Panc1 (cell line): ENCODE data around the gene C4BPA. TPM values are rescaled to one million over a fixed set of nuclear protein-coding genes. Genes with fewer than 3 reads are reported as not detected.

Source experiments
- ATAC-seq: fragments of 200-7000 bp; cut with Tn5 transposase; 2 replicates; pipeline ENCODE4 v1.9.1; 2020; ENCODE audit warnings: mild to moderate bottlenecking, moderate library complexity
- BruUV-seq: library from RNA; stranded (reverse); fragments of 400-500 nt; replicated peaks from 2 replicates; lab custom pipeline; 2021; lab: Mats Ljungman, UMichigan
- CTCF ChIA-PET: fragments of 300-600 bp; sonication (Branson Sonifier 250); formaldehyde crosslinking; loops from one replicate; lab custom pipeline; 2022; ENCODE audit warnings: antibody characterized with exemption; lab: Charles Lee
- POLR2A ChIA-PET: fragments of 300-600 bp; sonication (Branson Sonifier 250); formaldehyde crosslinking; loops from one replicate; lab custom pipeline; 2022; ENCODE audit warnings: antibody characterized with exemption; lab: Charles Lee
- DNase-seq: peaks from one replicate; pipeline ENCODE4 v3.0.0-alpha.2; 2010; ENCODE audit warnings: low read depth, low spot score
- H3K27ac ChIP-seq: 2 replicates; pipeline ENCODE4 v1.5.1; 2011; ENCODE audit warnings: mild to moderate bottlenecking, low read length, inconsistent platforms
- H3K27me3 ChIP-seq: fragments of 200-500 bp; sonication (Bioruptor generic); 2 replicates; pipeline ENCODE4 v1.6.0; 2014; ENCODE audit warnings: low read length, inconsistent platforms; ENCODE audit not compliant: control insufficient read depth, insufficient read depth
- H3K36me3 ChIP-seq: fragments of 200-500 bp; sonication (Bioruptor generic); 2 replicates; pipeline ENCODE4 v1.5.1; 2014; ENCODE audit warnings: inconsistent platforms, mild to moderate bottlenecking, low read length, moderate library complexity; ENCODE audit not compliant: control insufficient read depth, insufficient read depth
- H3K4me1 ChIP-seq: 2 replicates; pipeline ENCODE4 v1.5.1; 2011; ENCODE audit warnings: inconsistent platforms, mild to moderate bottlenecking, low read length, moderate library complexity; ENCODE audit not compliant: control insufficient read depth, insufficient read depth
- H3K4me3 ChIP-seq, 2 experiments: 2 replicates each; pipeline ENCODE4 v1.5.1; 2011 to 2012; ENCODE audit warnings: low read depth in 2 of 2, low read length in 2 of 2, mild to moderate bottlenecking in 2 of 2, inconsistent platforms in 1 of 2, moderate library complexity in 1 of 2
- H3K9me3 ChIP-seq: fragments of 200-500 bp; sonication (Bioruptor generic); 2 replicates; pipeline ENCODE4 v1.5.1; 2014; ENCODE audit warnings: low read depth, mild to moderate bottlenecking, inconsistent platforms, low read length, moderate library complexity; ENCODE audit not compliant: control insufficient read depth, insufficient read depth
- POLR2AphosphoS5 ChIP-seq: IDR thresholded peaks from 2 replicates; pipeline ENCODE4 v1.6.1; 2012; ENCODE audit warnings: mild to moderate bottlenecking, low read depth, low read length, moderate library complexity
- SIN3A ChIP-seq: IDR thresholded peaks from 2 replicates; pipeline ENCODE4 v1.6.1; 2012; ENCODE audit warnings: low read depth, mild to moderate bottlenecking, low read length, moderate library complexity, borderline replicate concordance; ENCODE audit not compliant: insufficient read depth
- TCF7L2 ChIP-seq: IDR thresholded peaks from 2 replicates; pipeline ENCODE4 v1.6.1; 2011; ENCODE audit warnings: mild to moderate bottlenecking, low read depth, low read length, inconsistent platforms
- in situ Hi-C: cut with HindIII; loops from 2 replicates; pipeline ENCODE4 v1.10.0; 2016; ENCODE audit warnings: low sequenced_read_pairs, low pct_unique_long_range_greater_than_20kb
- intact Hi-C: fragments of 100-400 bp; cut with micrococcal nuclease; formaldehyde crosslinking; loops from one replicate; pipeline ENCODE4 v1.10.0; 2022; ENCODE audit not compliant: unreplicated experiment
- total RNA-seq: library from RNA; stranded (reverse); gene quantifications from one replicate; pipeline ENCODE4 v1.2.1, GENCODE V29; 2021; ENCODE audit not compliant: unreplicated experiment
- TF ChIP-seq, protein P1 (sequence below), 2 experiments: IDR thresholded peaks; 2 replicates each; pipeline ENCODE4 v1.6.1; 2011 to 2012; ENCODE audit warnings: low read depth in 2 of 2, control low read depth in 1 of 2, low read length in 1 of 2, mild to moderate bottlenecking in 1 of 2, moderate library complexity in 1 of 2; ENCODE audit not compliant: insufficient read depth in 1 of 2
- TF ChIP-seq, protein P2 (sequence below): fragments of 450-650 bp; IDR thresholded peaks from 2 replicates; pipeline ENCODE4 v1.5.1; 2017; ENCODE audit warnings: mild to moderate bottlenecking

C4BPA gene
- total RNA-seq, 1 experiment from 2014 or later = 0.26 TPM

GRCh38 chr1:207173396-207173795 is 69.4 kb downstream of the C4BPA start:
- Histone ChIP-seq H3K27me3 (no peaks in the 10 kb centered on the region), H3K4me1 (no peaks in the 10 kb centered on the region), H3K36me3 (no peaks in the 10 kb centered on the region), H3K27ac (no peak overlapping the region), H3K4me3 (no peak overlapping the region), H3K9me3 (no peaks in the 10 kb centered on the region)
- intact Hi-C loops = no loop called here
- DNase-seq (no peak), ATAC-seq (no peak)
- CTCF ChIA-PET = no interaction called here
- no TSS peak for BruUV-seq
- in situ Hi-C loops = no loop called here
- TF ChIP-seq POLR2AphosphoS5 (no peak), SIN3A (no peak)
- TF ChIP-seq, protein P1, sequence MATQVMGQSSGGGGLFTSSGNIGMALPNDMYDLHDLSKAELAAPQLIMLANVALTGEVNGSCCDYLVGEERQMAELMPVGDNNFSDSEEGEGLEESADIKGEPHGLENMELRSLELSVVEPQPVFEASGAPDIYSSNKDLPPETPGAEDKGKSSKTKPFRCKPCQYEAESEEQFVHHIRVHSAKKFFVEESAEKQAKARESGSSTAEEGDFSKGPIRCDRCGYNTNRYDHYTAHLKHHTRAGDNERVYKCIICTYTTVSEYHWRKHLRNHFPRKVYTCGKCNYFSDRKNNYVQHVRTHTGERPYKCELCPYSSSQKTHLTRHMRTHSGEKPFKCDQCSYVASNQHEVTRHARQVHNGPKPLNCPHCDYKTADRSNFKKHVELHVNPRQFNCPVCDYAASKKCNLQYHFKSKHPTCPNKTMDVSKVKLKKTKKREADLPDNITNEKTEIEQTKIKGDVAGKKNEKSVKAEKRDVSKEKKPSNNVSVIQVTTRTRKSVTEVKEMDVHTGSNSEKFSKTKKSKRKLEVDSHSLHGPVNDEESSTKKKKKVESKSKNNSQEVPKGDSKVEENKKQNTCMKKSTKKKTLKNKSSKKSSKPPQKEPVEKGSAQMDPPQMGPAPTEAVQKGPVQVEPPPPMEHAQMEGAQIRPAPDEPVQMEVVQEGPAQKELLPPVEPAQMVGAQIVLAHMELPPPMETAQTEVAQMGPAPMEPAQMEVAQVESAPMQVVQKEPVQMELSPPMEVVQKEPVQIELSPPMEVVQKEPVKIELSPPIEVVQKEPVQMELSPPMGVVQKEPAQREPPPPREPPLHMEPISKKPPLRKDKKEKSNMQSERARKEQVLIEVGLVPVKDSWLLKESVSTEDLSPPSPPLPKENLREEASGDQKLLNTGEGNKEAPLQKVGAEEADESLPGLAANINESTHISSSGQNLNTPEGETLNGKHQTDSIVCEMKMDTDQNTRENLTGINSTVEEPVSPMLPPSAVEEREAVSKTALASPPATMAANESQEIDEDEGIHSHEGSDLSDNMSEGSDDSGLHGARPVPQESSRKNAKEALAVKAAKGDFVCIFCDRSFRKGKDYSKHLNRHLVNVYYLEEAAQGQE (IDR thresholded peaks at IDR 0.05; ENCODE audit: insufficient read depth in 1 of 2, low read depth in 2 of 2, low read length in 1 of 2) = no peak
- POLR2A ChIA-PET = no interaction called here

GRCh38 chr1:207174913-207175312 is 70.9 kb downstream of the C4BPA start:
- no TSS peak for BruUV-seq

More at GRCh38 chr1:207174913-207175312, 70.9 kb downstream of the C4BPA start:
- CTCF ChIA-PET = no interaction called here
- ATAC-seq (no peak), DNase-seq (no peak)
- Histone ChIP-seq H3K4me1 (no peaks in the 10 kb centered on the region), H3K27me3 (no peaks in the 10 kb centered on the region), H3K4me3 (no peak overlapping the region), H3K36me3 (no peaks in the 10 kb centered on the region), H3K27ac (no peak overlapping the region), H3K9me3 (no peaks in the 10 kb centered on the region)
- in situ Hi-C loops (no loop called here), intact Hi-C loops (no loop called here)
- POLR2A ChIA-PET = no interaction called here
- TF ChIP-seq TCF7L2 = no peak
- TF ChIP-seq POLR2AphosphoS5 = no peak
- TF ChIP-seq, protein P2, sequence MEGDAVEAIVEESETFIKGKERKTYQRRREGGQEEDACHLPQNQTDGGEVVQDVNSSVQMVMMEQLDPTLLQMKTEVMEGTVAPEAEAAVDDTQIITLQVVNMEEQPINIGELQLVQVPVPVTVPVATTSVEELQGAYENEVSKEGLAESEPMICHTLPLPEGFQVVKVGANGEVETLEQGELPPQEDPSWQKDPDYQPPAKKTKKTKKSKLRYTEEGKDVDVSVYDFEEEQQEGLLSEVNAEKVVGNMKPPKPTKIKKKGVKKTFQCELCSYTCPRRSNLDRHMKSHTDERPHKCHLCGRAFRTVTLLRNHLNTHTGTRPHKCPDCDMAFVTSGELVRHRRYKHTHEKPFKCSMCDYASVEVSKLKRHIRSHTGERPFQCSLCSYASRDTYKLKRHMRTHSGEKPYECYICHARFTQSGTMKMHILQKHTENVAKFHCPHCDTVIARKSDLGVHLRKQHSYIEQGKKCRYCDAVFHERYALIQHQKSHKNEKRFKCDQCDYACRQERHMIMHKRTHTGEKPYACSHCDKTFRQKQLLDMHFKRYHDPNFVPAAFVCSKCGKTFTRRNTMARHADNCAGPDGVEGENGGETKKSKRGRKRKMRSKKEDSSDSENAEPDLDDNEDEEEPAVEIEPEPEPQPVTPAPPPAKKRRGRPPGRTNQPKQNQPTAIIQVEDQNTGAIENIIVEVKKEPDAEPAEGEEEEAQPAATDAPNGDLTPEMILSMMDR = no peak
- no peak for TF ChIP-seq SIN3A
- TF ChIP-seq, protein P1 (IDR thresholded peaks at IDR 0.05; ENCODE audit: insufficient read depth in 1 of 2, low read depth in 2 of 2, low read length in 1 of 2) = no peak
